Tibial artery (tissue), 4 donors: ENCODE measurements around the gene TSPAN15.
"Not testable (repeated sequence)": the region's sequence is repeated elsewhere in the genome, so short reads cannot be mapped to it uniquely, and the experiment has no call there.

Experiments used
- DNase-seq, 2 donors: peaks; one replicate each; pipeline ENCODE4 v3.0.0-alpha.2; 2019
- H3K27ac ChIP-seq, 2 donors: fragments of 200-600 bp; sonication (generic) in 1 of 2; 1 replicate in 1 of 2; 2 replicates in 1 of 2; pipeline ENCODE4 v1.5.1; 2018 to 2019; ENCODE audit warnings: mild to moderate bottlenecking in 1 of 2
- H3K27me3 ChIP-seq, 2 donors: fragments of 200-600 bp; sonication (generic) in 1 of 2; one replicate each; pipeline versions ENCODE4 v1.5.1 to v1.6.0; 2016 to 2019
- H3K36me3 ChIP-seq, 3 donors: fragments of 200-600 bp; sonication (generic) in 2 of 3; one replicate each; pipeline ENCODE4 v1.5.1; 2016 to 2019; ENCODE audit warnings: mild to moderate bottlenecking in 2 of 3
- H3K4me1 ChIP-seq, 4 donors: fragments of 200-600 bp; sonication (generic) in 2 of 4; 1 replicate in 3 of 4; 2 replicates in 1 of 4; pipeline ENCODE4 v1.5.1; 2016 to 2019
- H3K4me3 ChIP-seq, 2 donors: fragments of 200-600 bp; sonication (generic) in 1 of 2; 1 replicate in 1 of 2; 2 replicates in 1 of 2; pipeline ENCODE4 v1.5.1; 2018 to 2019; ENCODE audit warnings: mild to moderate bottlenecking in 2 of 2
- H3K9me3 ChIP-seq, 3 donors: fragments of 200-600 bp; sonication (generic) in 1 of 3; one replicate each; pipeline ENCODE4 v1.5.1; 2016 to 2019
- CTCF ChIP-seq, 2 experiments: fragments of 200-600 bp in 1 of 2; fragments of 450-650 bp in 1 of 2; IDR thresholded peaks; one replicate each; pipeline ENCODE4 v1.5.1; 2017 to 2019; ENCODE audit warnings: antibody characterized with exemption in 2 of 2, mild to moderate bottlenecking in 1 of 2, moderate library complexity in 1 of 2
- intact Hi-C: fragments of 100-400 bp; cut with DNase I; formaldehyde crosslinking; loops from one replicate; pipeline ENCODE4 v1.15.0; 2023; ENCODE audit warnings: low total_unique reads

TSPAN15 gene

DNA sequence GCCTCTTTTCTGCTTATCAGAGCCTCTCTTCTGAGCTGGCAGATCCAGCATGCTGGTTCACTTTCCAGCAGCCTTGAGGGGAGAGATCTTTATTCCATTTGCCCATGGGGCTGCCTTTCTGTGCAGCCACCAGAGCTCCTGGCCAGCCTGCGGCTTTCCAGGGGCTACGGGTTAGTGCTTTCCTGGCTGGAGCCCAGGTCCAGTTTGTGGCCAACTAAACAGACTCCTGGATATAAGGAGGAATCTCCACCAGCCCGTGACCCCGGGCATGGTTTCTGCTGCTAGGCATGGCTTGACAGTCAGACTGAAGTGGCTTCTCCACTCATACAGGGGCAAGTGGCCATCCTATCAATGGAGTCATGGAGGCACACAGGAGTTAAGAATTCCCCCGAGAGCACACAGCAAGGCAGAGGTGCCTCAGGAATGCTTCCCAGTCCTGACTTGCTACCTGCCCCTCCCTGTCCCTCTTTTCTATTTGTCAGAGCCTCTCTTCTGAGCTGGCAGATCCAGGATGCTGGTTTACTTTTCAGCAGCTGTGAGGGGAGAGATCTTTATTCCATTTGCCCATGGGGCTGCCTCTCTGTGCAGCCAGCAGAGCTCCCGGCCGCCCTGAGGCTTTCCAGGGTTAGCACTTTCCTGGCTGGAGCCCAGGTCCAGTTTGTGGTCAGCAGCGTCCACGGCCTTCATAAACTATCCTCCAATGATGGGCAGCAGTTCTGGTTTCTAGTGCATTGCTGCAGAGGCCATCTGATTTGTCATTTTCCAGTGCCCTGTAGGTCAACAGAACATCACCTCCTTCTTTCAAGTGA is 35.9 kb downstream of the TSPAN15 start:
- DNase-seq, result no peak
- H3K4me3 ChIP-seq, result no peak overlapping the region
- no peak for TF ChIP-seq CTCF (IDR thresholded peaks at IDR 0.05)
- intact Hi-C loops, result no loop called here
- peak overlapping the region in 1 of 2 donors; percentile 10 for H3K27ac ChIP-seq
- peaks cover 0 to 12% (median 0%) of the 10 kb centered on the region in 3 donors for H3K36me3 ChIP-seq
- peaks cover 0 to 7% (median 0%) of the 10 kb centered on the region in 3 donors for H3K9me3 ChIP-seq
- peaks cover 5 to 38% (median 20%) of the 10 kb centered on the region in 4 donors for H3K4me1 ChIP-seq
- H3K27me3 ChIP-seq, result no peaks in the 10 kb centered on the region

- DNase-seq, result peak in 1 of 2 donors; percentile 10
- H3K27me3 ChIP-seq, intact Hi-C loops, H3K9me3 ChIP-seq, H3K27ac ChIP-seq, H3K4me3 ChIP-seq: not testable (repeated sequence)
- Histone ChIP-seq H3K36me3 (peaks cover 0 to 12% (median 0%) of the 10 kb centered on the region in 3 donors), H3K4me1 (peaks cover 5 to 38% (median 15%) of the 10 kb centered on the region in 4 donors)
These were observed 37.0 kb downstream of the TSPAN15 start for GRCh38 chr10:69488149-69488844.

- H3K27ac ChIP-seq, H3K27me3 ChIP-seq, H3K4me3 ChIP-seq, H3K9me3 ChIP-seq, intact Hi-C loops: not testable (repeated sequence)
- H3K4me1 ChIP-seq, result peaks cover 5 to 33% (median 12%) of the 10 kb centered on the region in 4 donors
- H3K36me3 ChIP-seq, result peaks cover 0 to 12% (median 0%) of the 10 kb centered on the region in 3 donors
- DNase-seq, result peak in 1 of 2 donors; percentile 9
These were observed 37.6 kb downstream of the TSPAN15 start for GRCh38 chr10:69488856-69489255.

DNA sequence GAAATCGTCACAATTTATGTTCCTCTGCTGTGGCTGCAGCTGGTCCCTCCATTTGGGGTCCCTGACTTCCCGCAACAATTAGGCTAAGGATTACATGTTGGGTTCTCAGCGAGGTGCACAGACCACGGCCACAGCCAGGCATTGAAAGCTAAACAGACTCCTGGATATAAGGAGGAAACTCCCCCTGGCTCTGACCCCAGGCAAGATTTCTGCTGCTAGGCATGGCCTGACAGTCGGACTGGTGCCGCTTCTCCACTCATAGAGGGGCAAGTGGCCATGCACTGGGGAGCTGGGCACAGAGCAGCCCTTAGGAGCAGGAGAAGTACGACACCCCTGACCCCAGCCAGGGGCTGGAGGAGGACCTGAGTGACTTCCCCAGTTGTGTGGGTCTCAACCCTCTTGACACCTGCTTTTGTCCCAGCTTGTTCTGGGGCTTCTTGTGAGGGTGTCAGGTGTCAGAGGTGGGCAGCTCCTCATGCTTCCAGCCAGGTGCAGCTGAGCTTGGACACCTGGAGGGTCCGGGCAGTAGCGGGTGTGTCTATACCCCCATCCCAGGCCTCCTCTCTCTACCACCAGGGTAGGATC is 38.3 kb downstream of the TSPAN15 start:
- peaks cover 0 to 12% (median 0%) of the 10 kb centered on the region in 3 donors for H3K36me3 ChIP-seq
- intact Hi-C loops, result no loop called here
- H3K4me3 ChIP-seq, result no peak overlapping the region
- H3K4me1 ChIP-seq, result peaks cover 5 to 28% (median 11%) of the 10 kb centered on the region in 4 donors
- H3K27me3 ChIP-seq, result no peaks in the 10 kb centered on the region
- TF ChIP-seq CTCF (IDR thresholded peaks at IDR 0.05), result no peak
- H3K27ac ChIP-seq, result no peak overlapping the region
- peak in 1 of 2 donors; percentile 56 for DNase-seq
- peaks cover 0 to 7% (median 0%) of the 10 kb centered on the region in 3 donors for H3K9me3 ChIP-seq

DNA sequence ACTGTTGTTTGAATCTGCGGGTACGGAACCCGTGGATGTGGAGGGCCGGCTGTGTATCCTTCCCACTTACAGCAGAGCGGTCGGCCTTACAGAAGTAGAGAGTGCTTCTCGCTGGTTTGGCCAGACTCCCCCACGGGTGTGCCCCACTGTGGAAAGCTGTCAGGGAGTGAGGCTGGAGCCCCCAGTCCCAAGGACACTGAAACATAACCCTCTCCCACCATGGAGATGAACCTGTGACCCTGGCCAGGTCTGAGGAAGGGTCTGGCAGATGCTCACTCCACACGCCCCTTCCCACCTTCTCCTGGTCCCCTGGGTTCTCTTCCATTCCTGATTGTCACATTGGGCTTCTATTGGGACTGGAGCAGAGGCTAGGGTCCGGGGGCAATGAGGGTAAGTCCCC is 39.6 kb downstream of the TSPAN15 start:
- peaks cover 5 to 28% (median 11%) of the 10 kb centered on the region in 4 donors for H3K4me1 ChIP-seq
- intact Hi-C loops, result no loop called here
- TF ChIP-seq CTCF (IDR thresholded peaks at IDR 0.05), result no peak
- peaks cover 0 to 6% (median 0%) of the 10 kb centered on the region in 3 donors for H3K36me3 ChIP-seq
- no peak overlapping the region for H3K27ac ChIP-seq
- no peaks in the 10 kb centered on the region for H3K27me3 ChIP-seq
- peak in 1 of 2 donors; percentile 33 for DNase-seq
- H3K9me3 ChIP-seq, result peaks cover 0 to 7% (median 0%) of the 10 kb centered on the region in 3 donors
- H3K4me3 ChIP-seq, result no peak overlapping the region

- TF ChIP-seq CTCF (IDR thresholded peaks at IDR 0.05), result no peak
- Histone ChIP-seq H3K27ac (no peak overlapping the region), H3K4me1 (peaks cover 4 to 28% (median 12%) of the 10 kb centered on the region in 4 donors), H3K9me3 (peaks cover 0 to 7% (median 0%) of the 10 kb centered on the region in 3 donors), H3K4me3 (no peak overlapping the region), H3K27me3 (no peaks in the 10 kb centered on the region), H3K36me3 (peaks cover 0 to 6% (median 0%) of the 10 kb centered on the region in 3 donors)
- peak in 1 of 2 donors; percentile 44 for DNase-seq
- intact Hi-C loops, result no loop called here
These were observed 40.3 kb downstream of the TSPAN15 start for GRCh38 chr10:69491611-69492010.
